IMR-90 (cell line): Measurements from ENCODE around the gene PSENEN. TPM values are rescaled to one million over a fixed set of nuclear protein-coding genes. Genes with fewer than 3 reads are reported as not detected.

ENCODE experiments used
- ATAC-seq: fragments of 200-7000 bp; cut with Tn5 transposase; 2 replicates; pipeline ENCODE4 v1.9.1; 2020; ENCODE audit warnings: low read depth, mild to moderate bottlenecking, moderate library complexity
- BruUV-seq: library from RNA; stranded (reverse); fragments of 400-500 nt; replicated peaks from 2 replicates; lab custom pipeline; 2021; lab: Mats Ljungman, UMichigan
- CTCF ChIA-PET: fragments of 300-600 bp; formaldehyde crosslinking; extraction: SDS; loops from one replicate; lab custom pipeline; 2021; ENCODE audit warnings: antibody characterized with exemption; lab: Yijun Ruan, JAX
- POLR2A ChIA-PET: fragments of 300-600 bp; sonication (Branson Sonifier 250); formaldehyde crosslinking; loops from one replicate; lab custom pipeline; 2022; ENCODE audit warnings: antibody characterized with exemption; ENCODE audit not compliant: unreplicated experiment; lab: Charles Lee
- DNase-seq: peaks from one replicate; pipeline ENCODE4 v3.0.0; 2013
- H2AFZ ChIP-seq: replicated peaks from 2 replicates; pipeline ENCODE3; 2013; ENCODE audit warnings: low read length, mild to moderate bottlenecking; ENCODE audit not compliant: poor library complexity
- H2AK5ac ChIP-seq: 2 replicates; pipeline ENCODE4 v1.6.1; 2013; ENCODE audit warnings: low read depth, low read length, inconsistent platforms
- H2AK9ac ChIP-seq: replicated peaks from 2 replicates; pipeline ENCODE3; 2013; ENCODE audit warnings: mild to moderate bottlenecking, low read depth, low read length, moderate library complexity; ENCODE audit not compliant: poor library complexity
- H2BK120ac ChIP-seq: 2 replicates; pipeline ENCODE4 v1.6.1; 2013; ENCODE audit warnings: low read depth, low read length, inconsistent platforms
- H2BK15ac ChIP-seq: 3 replicates; pipeline ENCODE4 v1.6.1; 2013; ENCODE audit warnings: low read depth, low read length, inconsistent platforms
- H2BK20ac ChIP-seq: 2 replicates; pipeline ENCODE4 v1.6.1; 2013; ENCODE audit warnings: low read depth, mild to moderate bottlenecking, inconsistent platforms, low read length, moderate library complexity
- H2BK5ac ChIP-seq: 2 replicates; pipeline ENCODE4 v1.6.1; 2013; ENCODE audit warnings: mild to moderate bottlenecking, low read depth, low read length, inconsistent platforms; ENCODE audit not compliant: poor library complexity, severe bottlenecking
- H3K14ac ChIP-seq: replicated peaks from 2 replicates; pipeline ENCODE4 v1.6.1; 2013; ENCODE audit warnings: low read depth, low read length, inconsistent platforms
- H3K18ac ChIP-seq: 2 replicates; pipeline ENCODE4 v1.6.1; 2013; ENCODE audit warnings: low read depth, low read length, control low read depth
- H3K23ac ChIP-seq: 2 replicates; pipeline ENCODE4 v1.6.1; 2013; ENCODE audit warnings: low read depth, low read length, inconsistent platforms
- H3K27ac ChIP-seq: 2 replicates; pipeline ENCODE4 v1.5.1; 2013; ENCODE audit warnings: mild to moderate bottlenecking, control low read depth, low read length; ENCODE audit not compliant: insufficient read depth
- H3K27me3 ChIP-seq: 2 replicates; pipeline ENCODE4 v1.6.1; 2013; ENCODE audit warnings: low read length; ENCODE audit not compliant: control insufficient read depth, insufficient read depth
- H3K36me3 ChIP-seq: 2 replicates; pipeline ENCODE4 v1.6.1; 2013; ENCODE audit warnings: low read length, mixed read lengths; ENCODE audit not compliant: control insufficient read depth, insufficient read depth
- H3K4ac ChIP-seq: 2 replicates; pipeline ENCODE4 v1.6.1; 2013; ENCODE audit warnings: low read depth, low read length, inconsistent platforms
- H3K4me1 ChIP-seq: 2 replicates; pipeline ENCODE4 v1.6.1; 2013; ENCODE audit warnings: low read length, mixed read lengths; ENCODE audit not compliant: control insufficient read depth, insufficient read depth
- H3K4me2 ChIP-seq: 2 replicates; pipeline ENCODE4 v1.6.1; 2013; ENCODE audit warnings: low read depth, mild to moderate bottlenecking, control low read depth, low read length, moderate library complexity
- H3K4me3 ChIP-seq: 2 replicates; pipeline ENCODE4 v1.5.1; 2013; ENCODE audit warnings: low read depth, mild to moderate bottlenecking, control low read depth, low read length, moderate library complexity; ENCODE audit not compliant: insufficient read depth
- H3K56ac ChIP-seq: 2 replicates; pipeline ENCODE4 v1.6.1; 2013; ENCODE audit warnings: low read length, inconsistent platforms; ENCODE audit not compliant: insufficient read depth; ENCODE audit errors: extremely low read depth
- H3K79me1 ChIP-seq, 2 experiments: 2 replicates each; pipeline ENCODE4 v1.6.1; 2013; ENCODE audit warnings: low read length in 2 of 2, inconsistent platforms in 1 of 2, low read depth in 1 of 2
- H3K9ac ChIP-seq: 2 replicates; pipeline ENCODE4 v1.6.1; 2013; ENCODE audit warnings: low read depth, low read length, control low read depth
- H3K9me1 ChIP-seq: 2 replicates; pipeline ENCODE4 v1.6.1; 2013; ENCODE audit warnings: low read length, inconsistent platforms; ENCODE audit not compliant: insufficient read depth
- H3K9me3 ChIP-seq: 2 replicates; pipeline ENCODE4 v1.6.1; 2013; ENCODE audit warnings: low read length; ENCODE audit not compliant: control insufficient read depth, insufficient read depth
- H4K20me1 ChIP-seq: 2 replicates; pipeline ENCODE4 v1.6.1; 2013; ENCODE audit warnings: low read length, inconsistent platforms; ENCODE audit not compliant: insufficient read depth
- H4K5ac ChIP-seq: 2 replicates; pipeline ENCODE4 v1.6.1; 2013; ENCODE audit warnings: mild to moderate bottlenecking, low read depth, low read length, control low read depth
- H4K8ac ChIP-seq, 2 experiments: 2 replicates each; pipeline ENCODE4 v1.6.1; 2013; ENCODE audit warnings: low read depth in 2 of 2, low read length in 2 of 2, control low read depth in 1 of 2, inconsistent platforms in 1 of 2
- H4K91ac ChIP-seq: 2 replicates; pipeline ENCODE4 v1.6.1; 2013; ENCODE audit warnings: low read depth, low read length, inconsistent platforms; ENCODE audit not compliant: insufficient read depth
- MAFK ChIP-seq: IDR thresholded peaks from 2 replicates; pipeline ENCODE4 v1.6.1; 2012; ENCODE audit warnings: low read depth, low read length, improper control_type of control experiment
- POLR2A ChIP-seq: IDR thresholded peaks from 2 replicates; pipeline ENCODE4 v1.6.1; 2012; ENCODE audit warnings: mild to moderate bottlenecking, low read depth, low read length
- RAD21 ChIP-seq: IDR thresholded peaks from 2 replicates; pipeline ENCODE4 v1.6.1; 2012; ENCODE audit warnings: low read length, improper control_type of control experiment
- WGBS, 2 experiments: methylation state at CpG; one replicate each; pipeline versions ENCODE4 v1.1.5 to v1.1.7; 2013; ENCODE audit warnings: missing lambda C conversion rate in 2 of 2; ENCODE audit not compliant: insufficient read length in 1 of 2; ENCODE audit errors: extremely low coverage in 2 of 2; 5-methylcytosine and 5-hydroxymethylcytosine counted together
- dilution Hi-C: fragments of 300-500 bp; cut with HindIII; formaldehyde crosslinking; loops from one replicate; pipeline ENCODE4 v1.14.3; 2018; ENCODE audit warnings: low sequenced_read_pairs; ENCODE audit not compliant: unreplicated experiment
- in situ Hi-C: fragments of 300-500 bp; cut with MboI; formaldehyde crosslinking; loops from 3 replicates; pipeline ENCODE4 v1.14.3; 2019; ENCODE audit warnings: low sequenced_read_pairs, inconsistent platforms, mixed read lengths
- intact Hi-C: fragments of 100-400 bp; cut with micrococcal nuclease; formaldehyde crosslinking; loops from 2 replicates; pipeline ENCODE4 v1.10.0; 2022
- polyA plus RNA-seq, 3 experiments: library from polyadenylated mRNA; depleted of rRNA; stranded (reverse); fragments of >200 nt; gene quantifications; 2 replicates each; pipeline ENCODE4 v1.2.3, GENCODE V29; 2012; ENCODE audit warnings: low replicate concordance in 1 of 3
- total RNA-seq: library from RNA; depleted of rRNA; stranded (reverse); fragments of >200 nt; gene quantifications from 2 replicates; pipeline ENCODE4 v1.2.3, GENCODE V29; 2012

The PSENEN gene
- total and polyA plus RNA-seq, 2 of the 4 experiments (the other 2 are of a cell fraction), result 9.0 to 47.0 TPM

GRCh38 chr19:35753634-35754369 is 8.4 kb downstream of the PSENEN start:
- intact Hi-C loops, result no loop called here
- WGBS, 2 experiments, result 100% methylated on average over 5 of the region's 20 CpGs; no CpG with 5 or more reads in 1 of the 2 experiments
- no peak overlapping the region for H3K4ac ChIP-seq

More at GRCh38 chr19:35753634-35754369, 8.4 kb downstream of the PSENEN start:
- Histone ChIP-seq H2AFZ (no peak overlapping the region), H3K27ac (no peak overlapping the region), H3K9ac (no peak overlapping the region), H3K9me1 (0 out of 2 replicates have a peak, but pooled peaks cover 8% of the 10 kb centered on the region), H4K91ac (no peak overlapping the region), H4K8ac (no peak overlapping the region), H4K20me1 (peaks cover 6% of the 10 kb centered on the region; the same call in 1 of the 2 replicates), H3K23ac (no peak overlapping the region), H3K14ac (no peak overlapping the region), H2BK20ac (no peak overlapping the region), H3K56ac (no peak overlapping the region), H3K18ac (no peak overlapping the region), H3K4me2 (no peak overlapping the region), H3K27me3 (no peaks in the 10 kb centered on the region), H2BK5ac (no peak overlapping the region), H3K4me1 (peaks cover 16% of the 10 kb centered on the region), H2BK15ac (no peak overlapping the region), H3K79me1 (peaks cover 20 to 66% of the 10 kb centered on the region in 2 experiments; a peak in 3 of 4 replicates), H2AK5ac (no peak overlapping the region), H4K5ac (no peak overlapping the region), H3K36me3 (peaks cover 29% of the 10 kb centered on the region; the same call in 1 of the 2 replicates), H2BK120ac (no peak overlapping the region), H3K4me3 (no peak overlapping the region), H3K9me3 (no peaks in the 10 kb centered on the region), H2AK9ac (no peak overlapping the region)
- DNase-seq (no peak), ATAC-seq (no peak)
- in situ Hi-C loops, result no loop called here
- no TSS peak for BruUV-seq
- CTCF ChIA-PET, result no interaction called here
- POLR2A ChIA-PET, result interaction anchor here (0.6 kb wide), 1 partner anchor 16 kb away, joined by 3 read pairs; no protein-coding TSS in a partner anchor
- dilution Hi-C loops, result no loop called here
- TF ChIP-seq RAD21 (no peak), POLR2A (peak; percentile 16; the same call in 1 of the 2 replicates), MAFK (no peak)
